HG03095 (cell line): ENCODE results near the gene PASK.

Source experiments
- ATAC-seq: cut with Tn5 transposase; IDR thresholded peaks from one replicate; pipeline ENCODE4 v1.9.1; 2021; ENCODE audit warnings: moderate library complexity; ENCODE audit not compliant: unreplicated experiment

PASK gene

GRCh38 chr2:241068942-241069810 is 80.1 kb downstream of the PASK start:
- no peak for ATAC-seq

GRCh38 chr2:241068136-241068941 is 80.9 kb downstream of the PASK start:
- ATAC-seq: no peak

GRCh38 chr2:241067501-241068135 is 81.7 kb downstream of the PASK start:
- ATAC-seq: no peak

GRCh38 chr2:241066893-241067341 is 82.4 kb downstream of the PASK start:
- no peak for ATAC-seq

GRCh38 chr2:241066171-241066892 is 82.9 kb downstream of the PASK start:
- no peak for ATAC-seq

GRCh38 chr2:241065355-241065803 is 83.9 kb downstream of the PASK start:
- ATAC-seq: no peak

- ATAC-seq: no peak
These were observed 84.4 kb downstream of the PASK start for GRCh38 chr2:241064802-241065354.

- no peak for ATAC-seq
These were observed 85.1 kb downstream of the PASK start for GRCh38 chr2:241064008-241064801.

GRCh38 chr2:241063587-241063986 is 85.7 kb downstream of the PASK start:
- ATAC-seq: no peak

- ATAC-seq: no peak
These were observed 86.2 kb downstream of the PASK start for GRCh38 chr2:241063093-241063551.

GRCh38 chr2:241062389-241063092 is 86.7 kb downstream of the PASK start:
- ATAC-seq: no peak

GRCh38 chr2:241061275-241061674 is 88.0 kb downstream of the PASK start:
- ATAC-seq: no peak
